Effector CD8-positive, alpha-beta T cell (primary cell): Measurements from ENCODE around the gene TRMT112.
"Not testable (repeated sequence)": the region's sequence is repeated elsewhere in the genome, so short reads cannot be mapped to it uniquely, and the experiment has no call there.

ENCODE experiments used
- DNase-seq: peaks from one replicate; lab custom pipeline; 2025; lab: John Stamatoyannopoulos, UW

The TRMT112 gene

GRCh38 chr11:64312947-64313346, 4.4 kb downstream of the TRMT112 start:
- no peak for DNase-seq

- not testable (repeated sequence) for DNase-seq
Measured at GRCh38 chr11:64307795-64308194, 9.6 kb downstream of the TRMT112 start.

GRCh38 chr11:64306876-64307622, 10.3 kb downstream of the TRMT112 start:
- no peak for DNase-seq

- no peak for DNase-seq
Measured at GRCh38 chr11:64306563-64306875, 10.8 kb downstream of the TRMT112 start.

GRCh38 chr11:64305691-64306562, 11.4 kb downstream of the TRMT112 start:
- peak; percentile 59 for DNase-seq

- DNase-seq = peak; percentile 99
Measured at GRCh38 chr11:64305075-64305690, 12.2 kb downstream of the TRMT112 start, which contains the start of gene ESRRA. Gene ESRRA, plus strand, starts transcription at chr11:64305524. Its CDS starts 1,656 bp downstream, at chr11:64307180.

- DNase-seq = peak; percentile 86
Measured at GRCh38 chr11:64304316-64305072, 12.9 kb downstream of the TRMT112 start.

- no peak for DNase-seq
Measured at GRCh38 chr11:64304032-64304315, 13.4 kb downstream of the TRMT112 start.

- no peak for DNase-seq
Measured at GRCh38 chr11:64303109-64304031, 14.0 kb downstream of the TRMT112 start.

- peak; percentile 26 for DNase-seq
Measured at GRCh38 chr11:64299847-64300648, 17.3 kb downstream of the TRMT112 start, which contains the start of gene CATSPERZ. Gene CATSPERZ, plus strand, starts transcription at chr11:64300358. Its CDS starts 53 bp downstream, at chr11:64300411.

GRCh38 chr11:64298966-64299846, 18.2 kb downstream of the TRMT112 start:
- no peak for DNase-seq

GRCh38 chr11:64297699-64298358, 19.5 kb downstream of the TRMT112 start:
- DNase-seq = no peak

GRCh38 chr11:64296830-64297698, 20.3 kb downstream of the TRMT112 start:
- no peak for DNase-seq

GRCh38 chr11:64296236-64296635, 21.1 kb downstream of the TRMT112 start:
- DNase-seq = no peak

- no peak for DNase-seq
Measured at GRCh38 chr11:64295760-64296159, 21.6 kb downstream of the TRMT112 start.

GRCh38 chr11:64294774-64295173, 22.6 kb downstream of the TRMT112 start:
- no peak for DNase-seq

- DNase-seq = no peak
Measured at GRCh38 chr11:64292460-64293254, 24.7 kb downstream of the TRMT112 start.
